Measurements from ENCODE around the gene KANSL1. TPM values are rescaled to one million over a fixed set of nuclear protein-coding genes. Genes with fewer than 3 reads are reported as not detected.

KANSL1 gene
- total RNA-seq, 1 experiment from 2014 or later: 35.6 TPM

- DNase-seq (ENCODE audit: low read depth): no peak
- in situ Hi-C loops (cut with HindIII; ENCODE audit: low pct_unique_long_range_greater_than_20kb, low sequenced_read_pairs): no loop called here
Measured at GRCh38 chr17:45992175-45992574, 201.1 kb downstream of the KANSL1 start.

GRCh38 chr17:45991341-45991740, 201.9 kb downstream of the KANSL1 start:
- DNase-seq (ENCODE audit: low read depth): no peak
- in situ Hi-C loops (cut with HindIII; ENCODE audit: low pct_unique_long_range_greater_than_20kb, low sequenced_read_pairs): no loop called here

- no peak for DNase-seq (ENCODE audit: low read depth)
- in situ Hi-C loops (cut with HindIII; ENCODE audit: low pct_unique_long_range_greater_than_20kb, low sequenced_read_pairs): no loop called here
Measured at GRCh38 chr17:45990886-45991285, 202.3 kb downstream of the KANSL1 start.

- in situ Hi-C loops (cut with HindIII; ENCODE audit: low pct_unique_long_range_greater_than_20kb, low sequenced_read_pairs): no loop called here
- DNase-seq (ENCODE audit: low read depth): no peak
Measured at GRCh38 chr17:45989759-45990158, 203.5 kb downstream of the KANSL1 start.

- in situ Hi-C loops (cut with HindIII; ENCODE audit: low pct_unique_long_range_greater_than_20kb, low sequenced_read_pairs): no loop called here
- DNase-seq (ENCODE audit: low read depth): no peak
Measured at GRCh38 chr17:45987706-45988105, 205.5 kb downstream of the KANSL1 start.

- in situ Hi-C loops (cut with HindIII; ENCODE audit: low pct_unique_long_range_greater_than_20kb, low sequenced_read_pairs): no loop called here
- no peak for DNase-seq (ENCODE audit: low read depth)
Measured at GRCh38 chr17:45986056-45986455, 207.2 kb downstream of the KANSL1 start.

GRCh38 chr17:45985447-45985846, 207.8 kb downstream of the KANSL1 start:
- DNase-seq (ENCODE audit: low read depth): no peak
- in situ Hi-C loops (cut with HindIII; ENCODE audit: low pct_unique_long_range_greater_than_20kb, low sequenced_read_pairs): no loop called here

GRCh38 chr17:45984368-45984767, 208.9 kb downstream of the KANSL1 start:
- in situ Hi-C loops (cut with HindIII; ENCODE audit: low pct_unique_long_range_greater_than_20kb, low sequenced_read_pairs): no loop called here
- no peak for DNase-seq (ENCODE audit: low read depth)

GRCh38 chr17:45983614-45984310, 209.5 kb downstream of the KANSL1 start:
- DNase-seq (ENCODE audit: low read depth): no peak
- in situ Hi-C loops (cut with HindIII; ENCODE audit: low pct_unique_long_range_greater_than_20kb, low sequenced_read_pairs): no loop called here

- in situ Hi-C loops (cut with HindIII; ENCODE audit: low pct_unique_long_range_greater_than_20kb, low sequenced_read_pairs): no loop called here
- no peak for DNase-seq (ENCODE audit: low read depth)
Measured at GRCh38 chr17:45982791-45983613, 210.2 kb downstream of the KANSL1 start.

- in situ Hi-C loops (cut with HindIII; ENCODE audit: low pct_unique_long_range_greater_than_20kb, low sequenced_read_pairs): no loop called here
- DNase-seq (ENCODE audit: low read depth): no peak
Measured at GRCh38 chr17:45981306-45981705, 211.9 kb downstream of the KANSL1 start.

- no peak for DNase-seq (ENCODE audit: low read depth)
- in situ Hi-C loops (cut with HindIII; ENCODE audit: low pct_unique_long_range_greater_than_20kb, low sequenced_read_pairs): no loop called here
Measured at GRCh38 chr17:45980855-45981254, 212.4 kb downstream of the KANSL1 start.

Other genes starting within 250 kb of the KANSL1 start
- gene STH, start 194.2 kb downstream of the KANSL1 start, total RNA-seq (2014; rRNA removed; shearing (Covaris generic); ENCODE audit: low replicate concordance): 1.0 TPM in 1 of 2 replicates, not detected in the other
- gene LRRC37A, start 101.7 kb upstream of the KANSL1 start, total RNA-seq (2014; rRNA removed; shearing (Covaris generic); ENCODE audit: low replicate concordance): 0.78 TPM in 1 of 2 replicates, not detected in the other
- gene ARL17B, start 168.3 kb upstream of the KANSL1 start, total RNA-seq (2014; rRNA removed; shearing (Covaris generic); ENCODE audit: low replicate concordance): 1.6 and 8.8 TPM in 2 replicates

All from Caki2 (cell line).